Stimulated activated naive CD8-positive, alpha-beta T cell treated with anti-CD3 and anti-CD28 coated beads, Interleukin-15, Interleukin-2, amounts not matched to agents 100 U/mL and 50 U/mL, for 24 hours (primary cell): ENCODE results near the gene GPR39.

Experiments
- ATAC-seq: fragments of 150-1000 bp; cut with Tn5 transposase; one replicate; pipeline ENCODE4 v1.10.0; 2021
- DNase-seq: peaks from one replicate; pipeline ENCODE4 v3.0.0; 2021

The GPR39 gene

DNA sequence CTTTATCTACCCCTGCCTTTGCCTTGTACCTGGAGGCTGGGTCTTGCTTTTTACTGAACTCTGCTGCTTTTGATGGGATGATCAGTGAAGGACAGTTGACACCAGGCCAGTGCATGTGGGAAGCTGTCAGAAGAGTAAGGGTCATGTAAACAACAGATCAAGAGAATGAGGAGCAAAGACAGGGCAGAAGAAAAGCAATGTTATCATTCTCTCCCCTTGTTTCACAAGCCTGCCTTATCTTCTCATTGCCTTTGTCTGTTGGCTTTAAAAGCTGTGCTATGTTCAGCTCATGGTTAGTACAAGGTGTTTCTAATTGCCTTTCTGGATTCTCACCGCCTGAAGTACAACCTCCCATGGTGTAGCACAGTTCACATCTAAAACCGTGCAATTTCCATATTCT, 225.8 kb downstream of the GPR39 start:
- DNase-seq (no peak), ATAC-seq (no peak)

DNA sequence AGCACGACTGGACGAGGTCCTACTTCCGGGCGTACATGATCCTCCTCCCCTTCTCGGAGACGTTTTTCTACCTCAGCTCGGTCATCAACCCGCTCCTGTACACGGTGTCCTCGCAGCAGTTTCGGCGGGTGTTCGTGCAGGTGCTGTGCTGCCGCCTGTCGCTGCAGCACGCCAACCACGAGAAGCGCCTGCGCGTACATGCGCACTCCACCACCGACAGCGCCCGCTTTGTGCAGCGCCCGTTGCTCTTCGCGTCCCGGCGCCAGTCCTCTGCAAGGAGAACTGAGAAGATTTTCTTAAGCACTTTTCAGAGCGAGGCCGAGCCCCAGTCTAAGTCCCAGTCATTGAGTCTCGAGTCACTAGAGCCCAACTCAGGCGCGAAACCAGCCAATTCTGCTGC, 228.6 kb downstream of the GPR39 start:
- ATAC-seq (no peak), DNase-seq (no peak)

DNA sequence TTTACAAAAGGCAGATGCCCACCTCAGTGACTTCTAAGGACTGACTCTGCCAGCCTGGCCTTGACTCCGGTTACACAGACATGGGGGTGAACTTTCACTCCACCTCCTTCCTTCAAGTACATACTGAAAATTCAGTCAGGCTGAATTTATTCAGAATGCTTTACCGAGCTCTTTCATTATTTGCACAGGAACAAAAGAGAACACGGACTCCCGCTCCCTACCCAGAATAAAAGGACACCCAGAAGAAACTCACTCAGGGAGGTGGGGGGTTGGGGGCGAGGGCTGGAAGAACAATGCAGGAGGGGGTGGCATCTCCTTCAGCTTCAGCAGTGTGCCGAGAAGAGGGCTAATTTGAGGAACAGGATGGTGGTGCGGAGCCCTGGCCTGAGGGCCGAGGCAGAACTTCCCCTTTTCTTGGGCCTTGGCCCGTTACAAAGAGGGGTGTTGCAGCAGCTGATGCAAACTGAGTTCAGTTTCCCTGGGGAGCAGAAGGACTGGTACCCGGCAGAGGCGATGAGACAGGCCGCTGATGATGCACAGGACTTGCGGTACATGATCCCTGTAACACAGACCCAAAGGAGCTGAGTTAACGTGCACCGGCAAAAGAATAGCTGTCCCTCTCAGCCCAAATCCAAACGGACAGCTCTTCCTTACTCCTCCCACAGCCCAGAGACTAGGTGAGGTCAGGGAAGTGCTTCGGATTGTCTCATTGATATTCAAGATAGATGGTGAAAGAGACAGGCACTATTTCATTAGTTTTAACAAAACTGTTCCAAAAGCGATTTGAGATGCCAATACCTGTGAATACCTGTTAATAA, 229.3 kb downstream of the GPR39 start:
- DNase-seq (no peak), ATAC-seq (no peak)

DNA sequence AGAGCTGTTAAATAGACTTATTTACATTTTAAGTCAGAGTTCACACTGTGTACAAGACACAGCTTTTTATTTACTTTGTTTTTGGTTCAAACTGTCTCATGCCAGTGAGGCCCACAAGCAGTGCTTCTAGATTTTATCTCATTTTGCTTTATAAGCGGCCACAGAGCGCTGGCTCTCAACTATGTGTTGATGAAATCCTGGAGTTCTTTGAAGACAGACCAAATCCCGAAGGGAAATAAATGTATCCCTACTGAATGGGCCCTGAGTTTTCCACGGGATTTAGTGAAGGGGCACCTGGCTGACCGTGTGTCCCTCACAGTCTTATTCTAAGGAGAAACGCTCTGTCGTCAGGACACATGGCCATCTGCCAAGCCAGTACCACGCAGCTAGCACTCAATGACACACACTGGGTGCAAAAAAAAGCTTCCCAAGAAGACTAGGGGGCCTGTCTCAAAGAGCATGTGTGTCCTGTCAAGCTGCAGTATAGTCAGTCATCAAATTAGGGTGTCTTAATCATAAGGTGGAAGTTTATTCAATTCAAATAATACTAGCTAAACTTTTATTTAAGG, 230.0 kb downstream of the GPR39 start:
- no peak for DNase-seq

DNA sequence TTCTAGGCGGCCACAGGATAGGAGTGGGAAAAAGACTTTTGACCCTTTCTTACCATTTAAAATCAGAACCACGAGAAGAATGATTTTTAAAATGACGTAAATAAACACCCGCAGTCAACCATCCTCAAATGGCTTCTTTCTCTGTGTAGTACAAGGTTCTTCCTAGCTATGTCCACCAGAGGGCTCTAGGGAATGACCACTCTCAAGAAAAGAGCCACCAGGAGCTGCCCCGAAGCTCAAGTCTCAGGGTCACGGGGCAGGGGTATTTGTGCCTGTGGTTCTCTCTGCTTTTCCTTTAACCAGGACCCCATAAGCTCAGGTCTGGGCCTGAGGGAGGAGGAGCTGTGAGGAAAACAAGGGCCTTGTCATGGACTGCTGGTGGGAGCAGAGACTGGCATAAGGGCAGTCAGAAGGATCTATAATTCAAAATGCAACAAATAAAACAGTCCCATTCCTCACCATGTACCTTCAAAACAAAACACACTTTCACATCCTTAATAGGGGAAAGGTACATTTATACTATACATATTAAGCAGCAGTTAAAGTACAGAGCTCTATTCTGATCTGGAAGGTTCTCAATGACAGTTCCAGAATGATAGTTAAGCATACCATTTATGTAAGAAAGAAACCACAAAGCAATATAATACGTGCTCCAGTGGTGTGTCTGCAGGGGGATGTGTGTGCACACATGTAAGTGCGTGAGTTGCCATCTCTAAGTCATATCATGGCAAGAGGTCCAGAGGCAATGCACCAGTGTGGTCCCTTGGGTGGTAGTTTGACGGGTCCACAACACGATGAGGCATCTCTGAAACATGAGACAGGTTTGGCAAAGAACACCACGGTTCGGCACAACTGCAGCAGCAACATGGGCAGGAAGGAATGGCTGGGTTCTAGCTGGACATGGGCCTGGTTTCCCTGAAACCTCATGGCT, 234.8 kb downstream of the GPR39 start:
- DNase-seq, result no peak
- ATAC-seq, result no peak

More for the DNA sequence above, 230.0 kb downstream of the GPR39 start:
- no peak for ATAC-seq

DNA sequence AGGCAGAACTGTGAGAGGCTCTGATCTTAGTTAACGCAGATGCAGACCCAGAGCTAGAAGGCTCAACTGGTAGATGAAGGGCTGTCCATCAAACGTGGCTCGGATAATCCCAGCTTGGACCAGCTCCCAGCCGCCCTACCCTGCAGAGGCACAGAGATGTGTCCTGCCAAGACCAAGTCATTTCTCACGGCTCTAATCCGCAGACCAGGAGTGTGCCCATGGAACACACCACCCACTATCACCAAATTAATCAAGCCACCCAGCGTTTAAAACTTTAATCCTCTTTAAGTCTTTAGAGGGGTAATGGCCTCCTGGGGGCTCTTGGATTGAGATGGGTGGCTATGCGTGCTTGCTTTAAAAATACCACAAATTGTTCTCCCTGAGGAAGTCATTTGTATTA, 235.9 kb downstream of the GPR39 start:
- no peak for ATAC-seq
- DNase-seq, result no peak

DNA sequence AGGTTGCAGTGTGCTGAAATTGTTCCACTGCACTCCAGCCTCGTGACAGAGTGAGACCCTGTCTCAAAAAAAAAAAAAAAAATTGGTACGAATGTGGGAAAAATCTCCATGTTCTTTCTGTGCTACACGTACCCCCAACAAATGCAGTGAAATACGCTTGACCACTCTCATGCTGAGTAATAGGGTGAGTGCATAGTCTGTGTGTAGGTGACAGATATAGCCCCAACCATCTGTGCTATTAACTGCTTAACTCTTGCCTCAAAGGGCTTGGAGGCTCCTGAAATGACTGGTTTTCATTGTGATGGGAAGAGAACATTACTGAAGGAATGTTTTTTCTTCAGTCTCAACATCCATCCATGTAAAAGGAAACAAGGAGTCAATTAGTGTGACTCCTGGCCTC, 237.7 kb downstream of the GPR39 start:
- DNase-seq (no peak), ATAC-seq (no peak)

DNA sequence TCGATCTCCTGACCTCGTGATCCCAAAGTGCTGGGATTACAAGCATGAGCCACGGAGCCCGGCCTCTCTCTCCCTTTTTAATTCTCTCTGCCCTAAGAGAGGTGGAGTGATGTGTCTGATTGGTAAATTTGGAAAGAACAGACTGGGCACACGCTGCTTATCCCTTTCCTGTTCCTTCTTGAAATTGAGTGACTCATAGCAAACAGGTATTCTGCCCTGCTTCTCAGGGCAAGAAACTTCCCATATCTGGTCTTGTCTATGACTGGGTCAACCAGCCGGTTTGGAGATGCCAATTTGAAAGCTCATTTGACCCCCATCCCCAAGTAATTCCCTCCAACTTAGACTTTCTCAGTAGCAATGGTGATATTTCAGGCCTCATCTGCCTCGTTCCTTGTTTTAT, 238.4 kb downstream of the GPR39 start:
- no peak for DNase-seq
- no peak for ATAC-seq

DNA sequence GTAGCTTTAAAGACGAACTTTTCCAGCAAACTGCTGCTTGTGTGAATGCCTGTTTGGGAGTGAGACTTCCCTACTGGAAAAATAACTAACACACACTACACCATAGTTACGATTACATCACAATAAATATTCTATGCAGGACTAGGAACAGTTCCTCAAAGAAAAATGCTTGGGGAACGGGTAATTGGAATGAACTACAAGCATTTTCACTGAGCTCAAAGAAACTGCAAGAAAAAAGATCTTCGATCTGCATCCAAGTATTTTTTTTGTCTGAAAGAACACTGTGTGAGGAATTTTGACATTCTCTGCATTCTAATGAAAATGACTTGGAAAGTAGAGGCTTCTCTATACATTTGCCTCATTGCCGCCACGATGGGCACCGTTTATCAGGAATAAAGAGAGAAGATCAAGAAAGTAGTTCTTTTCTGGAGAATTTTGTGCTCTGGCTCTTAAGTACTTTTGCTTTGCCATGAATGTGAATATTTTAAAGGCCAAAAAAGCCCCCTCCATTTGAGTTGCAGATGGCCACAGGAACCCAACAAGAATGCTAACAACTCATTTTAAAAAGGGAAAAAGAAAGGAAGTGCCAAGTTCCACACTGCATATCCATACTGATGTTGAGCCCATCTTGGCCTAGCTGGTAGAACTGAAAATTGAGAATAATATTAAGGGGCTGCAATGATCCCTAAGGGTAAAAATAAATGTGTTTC, 239.8 kb downstream of the GPR39 start:
- ATAC-seq, result no peak
- DNase-seq, result no peak

DNA sequence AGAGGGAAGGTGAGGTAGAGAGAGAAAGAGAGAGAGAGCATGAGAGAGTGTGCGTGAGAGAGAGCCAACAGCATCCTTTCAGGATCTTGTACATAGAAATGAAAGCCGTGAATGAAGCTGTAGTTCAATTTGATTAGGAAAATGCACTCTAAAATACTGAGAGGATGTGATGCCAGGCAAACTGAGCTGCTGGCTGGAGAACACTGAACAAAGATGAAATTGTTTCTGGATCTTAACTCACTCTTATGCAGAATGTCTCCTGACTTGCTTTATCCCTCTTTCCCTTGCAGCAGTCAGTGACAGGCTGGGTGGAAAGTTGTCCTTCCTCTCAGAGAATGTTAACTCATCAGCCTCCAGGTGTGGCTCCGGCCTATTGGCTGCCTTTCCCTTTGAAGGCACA, 242.7 kb downstream of the GPR39 start:
- ATAC-seq (no peak), DNase-seq (no peak)

DNA sequence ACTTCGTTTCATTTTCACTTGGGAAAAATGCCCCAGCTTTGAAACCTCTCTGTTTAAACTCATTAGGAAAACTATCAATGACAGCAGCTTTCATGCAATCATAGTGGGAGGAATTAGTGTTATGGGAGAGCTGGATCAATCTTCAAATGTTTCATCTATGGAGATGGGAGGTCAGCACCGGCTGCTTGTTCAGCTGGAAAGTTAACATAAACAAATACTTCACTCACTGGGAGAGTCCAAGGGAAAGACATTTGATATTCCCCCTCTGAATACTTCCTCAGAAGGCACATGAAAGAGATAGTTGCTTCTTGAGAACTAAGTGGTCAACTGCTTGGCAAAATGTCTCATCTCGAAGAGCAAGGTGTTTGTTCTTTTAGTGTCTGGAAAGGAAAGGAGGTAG, 246.1 kb downstream of the GPR39 start:
- no peak for ATAC-seq
- no peak for DNase-seq

DNA sequence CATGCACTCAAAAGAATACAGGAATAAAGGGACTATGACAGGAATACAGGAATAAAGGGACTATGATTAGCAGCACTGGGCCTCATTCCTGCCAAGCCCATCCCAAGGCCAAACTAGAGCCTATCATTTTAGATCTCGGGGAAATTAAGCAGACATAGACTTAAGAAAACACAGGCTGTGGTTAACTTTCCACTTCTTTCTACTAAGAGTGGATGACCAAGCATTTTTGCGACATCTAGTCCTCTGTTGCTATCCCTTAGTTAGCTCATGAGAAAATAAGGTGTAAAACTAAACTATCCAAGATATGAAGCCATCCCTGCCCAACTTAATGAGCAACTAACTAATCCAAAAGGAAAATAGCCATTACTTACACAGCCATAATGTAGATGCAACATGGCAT, 247.5 kb downstream of the GPR39 start:
- ATAC-seq (no peak), DNase-seq (no peak)

DNA sequence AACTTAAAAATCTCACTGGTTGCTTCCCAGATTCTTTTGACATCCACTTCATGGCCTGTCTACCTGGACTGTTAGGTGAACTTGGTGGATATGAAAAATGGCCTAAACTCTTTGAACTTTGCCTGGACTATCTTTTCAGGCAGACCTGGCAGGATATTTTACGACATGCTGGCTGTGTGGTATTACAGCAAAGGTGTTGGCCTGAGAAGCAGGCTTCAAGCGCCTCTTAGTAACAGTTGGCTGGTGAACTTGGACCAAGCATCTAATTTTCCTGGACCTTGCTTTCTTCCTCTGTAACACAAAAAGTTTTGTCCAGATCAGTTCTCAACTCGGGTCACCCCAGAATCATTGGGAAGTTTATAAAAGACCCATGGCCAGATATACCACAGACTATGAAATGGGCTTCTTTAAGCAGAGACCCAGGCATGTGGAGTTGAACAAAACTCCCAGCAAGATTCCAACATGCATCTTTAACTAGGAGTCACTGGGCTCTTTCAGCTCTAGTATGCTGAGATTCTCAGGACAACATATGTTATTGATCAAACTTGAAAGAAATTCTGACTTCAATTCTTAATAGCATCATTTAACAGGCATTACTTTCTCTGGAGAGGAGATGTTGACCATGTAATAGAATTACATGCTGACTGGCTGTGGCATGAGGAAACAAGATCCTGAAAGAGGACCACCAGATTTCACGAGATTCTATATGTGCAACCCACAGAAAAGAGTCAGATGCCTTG, 249.0 kb downstream of the GPR39 start:
- DNase-seq (no peak), ATAC-seq (no peak)

DNA sequence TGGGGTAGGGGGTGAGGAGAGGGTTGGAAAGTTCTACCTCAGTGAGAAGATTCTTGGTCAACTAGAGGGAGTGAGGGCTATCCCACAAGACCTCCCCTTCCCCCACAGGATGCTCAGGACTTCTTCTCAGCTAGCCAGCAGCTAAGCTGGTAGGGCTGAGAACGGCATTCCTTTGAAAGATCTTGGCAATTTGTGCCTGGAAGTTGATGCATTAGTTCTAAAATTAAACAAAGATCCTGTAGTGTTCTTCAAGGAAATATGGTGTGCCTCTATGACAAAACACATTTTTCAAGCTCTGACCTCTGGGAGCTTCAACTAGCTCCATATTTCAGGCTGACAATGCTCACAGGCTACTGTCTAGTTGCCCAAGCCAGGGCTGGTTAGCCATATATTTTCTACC, 251.1 kb downstream of the GPR39 start:
- ATAC-seq (no peak), DNase-seq (no peak)

DNA sequence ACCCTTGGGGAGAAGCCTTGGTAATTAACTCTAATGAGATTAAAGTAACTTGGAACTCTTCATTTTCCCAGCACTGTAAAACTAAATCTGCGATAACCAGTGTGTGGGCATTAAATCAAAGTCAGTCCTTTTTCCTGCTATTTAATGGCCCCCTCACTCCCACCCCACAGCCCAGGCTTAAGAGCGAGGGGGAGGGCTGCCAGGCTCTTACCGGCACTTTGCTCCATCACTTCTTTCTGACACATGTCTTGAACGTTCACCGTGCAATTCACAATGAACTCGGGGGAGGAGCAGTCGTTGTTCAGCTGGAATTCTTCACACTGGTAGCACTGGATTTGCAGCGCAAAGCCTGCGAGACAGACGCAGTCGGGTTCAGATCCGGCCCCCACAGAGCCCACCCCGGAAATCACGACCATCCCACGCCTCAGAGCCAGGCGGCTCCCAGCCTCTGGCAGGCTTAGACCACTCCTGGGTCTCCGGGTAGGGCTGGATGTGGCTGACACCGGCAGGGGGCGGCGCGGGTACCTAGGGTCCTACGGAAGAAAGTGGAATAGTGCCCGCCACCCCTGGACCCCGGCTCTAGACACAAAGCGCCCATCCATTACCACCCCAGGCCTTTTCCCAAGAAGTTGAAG, 251.7 kb downstream of the GPR39 start:
- ATAC-seq, result no peak
- no peak for DNase-seq

DNA sequence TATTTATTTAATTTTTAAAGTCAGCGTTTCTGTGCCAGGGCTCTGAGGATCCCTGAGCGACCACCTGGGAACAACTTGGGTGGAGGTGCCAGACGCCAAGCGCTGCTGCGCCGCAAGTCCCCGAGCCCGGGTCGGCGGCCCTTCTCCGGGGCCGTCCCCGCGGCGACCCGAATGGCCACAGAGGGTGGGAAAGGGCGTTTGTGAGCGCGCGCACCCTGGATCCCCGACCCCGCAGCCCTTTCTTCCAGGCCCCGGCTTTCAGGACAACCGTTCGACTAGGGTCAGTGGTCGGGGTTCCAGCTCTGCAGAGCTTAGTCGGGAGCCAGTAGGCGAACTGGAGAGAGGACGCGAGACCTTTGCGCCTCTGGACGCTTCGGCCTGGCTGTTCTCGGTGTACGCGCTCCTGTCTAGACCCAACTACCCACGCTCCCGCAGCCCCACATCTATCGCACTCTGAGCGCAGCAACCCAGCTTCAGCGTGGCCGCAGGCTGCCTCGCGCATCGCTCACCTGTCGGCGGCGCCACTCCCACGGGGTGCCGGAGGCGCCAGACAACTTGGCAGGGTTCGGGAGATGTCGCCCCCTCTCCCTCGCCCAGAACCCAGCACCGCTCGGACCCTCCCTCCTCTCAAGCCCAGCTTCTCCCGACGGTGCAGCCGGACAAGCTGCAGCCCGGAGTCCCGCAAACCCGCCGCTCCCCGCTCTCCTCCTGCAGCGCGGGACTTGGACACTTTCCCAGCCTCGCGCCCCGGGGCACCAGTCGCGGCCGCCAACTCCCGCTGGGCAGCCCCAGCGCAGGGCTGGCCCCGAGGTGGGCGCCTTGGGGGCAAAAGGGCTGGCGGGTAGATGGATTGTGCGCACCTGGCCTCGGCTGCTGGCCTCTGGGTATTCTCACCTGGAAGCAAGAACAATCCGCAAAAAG, 252.6 kb downstream of the GPR39 start:
- DNase-seq (no peak), ATAC-seq (no peak)

DNA sequence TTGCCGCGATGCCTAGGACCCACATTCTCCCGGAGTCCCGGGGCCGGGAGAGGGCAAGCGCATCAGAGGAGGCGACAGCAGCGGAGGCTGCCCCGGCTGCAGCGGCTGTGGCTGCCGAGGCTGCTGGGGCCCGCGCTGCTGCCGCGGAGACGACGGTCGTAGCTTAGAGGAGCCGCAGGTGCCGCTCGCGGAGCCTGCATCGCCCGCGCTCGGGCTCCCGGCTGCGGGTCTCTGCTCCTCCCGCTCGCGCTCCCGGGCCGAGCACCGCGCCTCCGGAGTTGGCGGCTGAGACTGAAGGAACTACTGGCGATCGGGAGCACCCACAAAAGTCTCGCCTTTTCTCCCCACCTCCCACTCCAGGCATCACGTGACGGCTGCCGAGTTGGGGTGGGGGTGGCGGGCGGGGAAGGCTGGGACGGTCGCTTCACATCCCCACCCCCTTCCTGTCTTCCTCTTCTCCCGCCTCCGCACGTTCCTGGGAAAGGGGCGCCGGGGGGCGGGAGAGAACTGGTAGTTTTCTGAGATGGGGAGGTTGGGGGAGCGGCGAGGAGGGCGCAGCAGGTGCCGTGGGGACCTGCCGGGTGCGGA, 253.4 kb downstream of the GPR39 start, which contains the start of gene LYPD1:
TSS of gene LYPD1 (minus strand) at position 298 of the 588 bp plus-strand sequence. CDS start at position 25, 273 bp downstream.
- DNase-seq (no peak), ATAC-seq (no peak)

DNA sequence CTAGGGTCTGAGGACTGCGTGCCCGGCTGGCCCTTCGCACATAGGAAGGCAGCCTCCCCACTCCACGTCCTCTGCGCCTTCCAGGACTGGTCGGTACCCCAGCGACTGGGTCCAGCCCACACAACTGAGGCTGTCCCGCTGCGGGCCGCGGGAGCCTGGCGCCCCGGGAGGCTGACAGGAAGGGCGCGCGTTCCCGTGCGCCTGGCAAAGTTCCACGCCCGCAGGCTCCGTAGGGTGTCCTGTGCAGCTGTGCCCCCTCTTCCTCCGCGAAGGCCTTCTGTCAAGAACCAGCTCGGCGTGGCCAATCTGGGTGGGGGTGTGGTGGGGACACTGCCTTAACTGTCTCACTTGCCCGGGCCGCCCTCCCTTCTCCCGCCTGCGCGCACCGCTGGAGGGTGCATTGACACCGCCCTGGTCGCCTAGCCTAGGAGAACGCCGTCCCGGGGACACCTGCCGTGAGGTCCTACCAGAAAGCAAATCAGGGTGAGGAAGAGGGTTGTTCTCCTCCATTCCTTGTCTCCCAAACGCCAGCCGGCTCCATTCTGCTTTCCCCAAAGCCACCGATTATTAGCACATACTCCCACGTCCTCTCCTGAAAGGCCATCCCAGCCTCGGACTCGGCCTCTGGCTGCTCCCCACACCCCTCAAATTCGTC, 254.0 kb downstream of the GPR39 start:
- ATAC-seq (no peak), DNase-seq (no peak)
